Transverse colon (tissue), 4 donors: ENCODE data around the gene RACGAP1. TPM values are rescaled to one million over a fixed set of nuclear protein-coding genes. Genes with fewer than 3 reads are reported as not detected.
"Not testable (repeated sequence)": the region's sequence is repeated elsewhere in the genome, so short reads cannot be mapped to it uniquely, and the experiment has no call there.

Experiments
- DNase-seq: peaks from one replicate; pipeline ENCODE4 v3.0.0-alpha.2; 2019
- H3K27ac ChIP-seq, 4 donors: fragments of 200-600 bp; sonication (generic); 2 replicates each; pipeline ENCODE4 v1.5.1; 2016 to 2018; ENCODE audit warnings: inconsistent platforms in 4 of 4
- H3K27me3 ChIP-seq: fragments of 200-600 bp; sonication (generic); 2 replicates; pipeline ENCODE4 v1.5.1; 2017; ENCODE audit warnings: inconsistent platforms
- H3K36me3 ChIP-seq, 4 donors: fragments of 200-600 bp; sonication (generic); 2 replicates each; pipeline ENCODE4 v1.5.1; 2017 to 2019; ENCODE audit warnings: inconsistent platforms in 4 of 4
- H3K4me1 ChIP-seq, 4 donors: fragments of 200-600 bp; sonication (generic); 2 replicates each; pipeline ENCODE4 v1.5.1; 2017 to 2020; ENCODE audit warnings: inconsistent platforms in 4 of 4
- H3K4me3 ChIP-seq, 4 donors: fragments of 200-600 bp; sonication (generic); 1 replicate in 1 of 4; 2 replicates in 3 of 4; pipeline versions ENCODE4 v1.5.1 to v1.6.1; 2017 to 2019; ENCODE audit warnings: inconsistent platforms in 4 of 4
- H3K9me3 ChIP-seq, 2 donors: fragments of 200-600 bp; sonication (generic); 2 replicates each; pipeline ENCODE4 v1.5.1; 2017 to 2019; ENCODE audit warnings: inconsistent platforms in 2 of 2
- CTCF ChIP-seq, 5 experiments: fragments of 200-600 bp in 3 of 5; fragments of 450-650 bp in 2 of 5; sonication (generic) in 3 of 5; IDR thresholded peaks; 1 replicate in 2 of 5; 2 replicates in 3 of 5; pipeline ENCODE4 v1.5.1; 2016 to 2017; ENCODE audit warnings: antibody characterized with exemption in 5 of 5, inconsistent platforms in 3 of 5, mild to moderate bottlenecking in 2 of 5, moderate library complexity in 1 of 5
- EP300 ChIP-seq: sonication (generic); formaldehyde crosslinking; IDR thresholded peaks from one replicate; pipeline ENCODE4 v1.6.1; 2017; ENCODE audit warnings: antibody characterized with exemption, low read depth
- POLR2A ChIP-seq: fragments of 450-650 bp; IDR thresholded peaks from one replicate; pipeline ENCODE4 v1.6.1; 2016; ENCODE audit warnings: antibody characterized with exemption, mild to moderate bottlenecking, moderate library complexity
- POLR2AphosphoS5 ChIP-seq, 3 donors: sonication (generic); formaldehyde crosslinking; IDR thresholded peaks; one replicate each; pipeline ENCODE4 v1.6.1; 2016; ENCODE audit warnings: antibody characterized with exemption in 3 of 3
- WGBS, 2 donors: methylation state at CpG; one replicate each; pipeline ENCODE4 v1.1.5; 2018; ENCODE audit warnings: low coverage in 1 of 2; 5-methylcytosine and 5-hydroxymethylcytosine counted together
- in situ Hi-C, 4 donors: fragments of 200-750 bp; cut with MboI; loops; one replicate each; pipeline versions ENCODE4 v1.15.0 to v1.15.1; 2017; ENCODE audit warnings: low sequenced_read_pairs in 3 of 4, low pct_ligation_motif_present in 1 of 4, low pct_unique_long_range_greater_than_20kb in 1 of 4
- intact Hi-C: fragments of 100-400 bp; cut with DNase I; formaldehyde crosslinking; loops from one replicate; pipeline ENCODE4 v1.15.1; 2023; ENCODE audit warnings: low total_unique reads
- total RNA-seq, 4 donors: library from RNA; depleted of rRNA; stranded (reverse); fragments of >200 nt; gene quantifications; one replicate each; pipeline ENCODE4 v1.1.0, GENCODE V29; 2016

The RACGAP1 gene
- total RNA-seq, 4 donors from 2014 or later = 5.0 to 13.4 (median 9.3) TPM

DNA sequence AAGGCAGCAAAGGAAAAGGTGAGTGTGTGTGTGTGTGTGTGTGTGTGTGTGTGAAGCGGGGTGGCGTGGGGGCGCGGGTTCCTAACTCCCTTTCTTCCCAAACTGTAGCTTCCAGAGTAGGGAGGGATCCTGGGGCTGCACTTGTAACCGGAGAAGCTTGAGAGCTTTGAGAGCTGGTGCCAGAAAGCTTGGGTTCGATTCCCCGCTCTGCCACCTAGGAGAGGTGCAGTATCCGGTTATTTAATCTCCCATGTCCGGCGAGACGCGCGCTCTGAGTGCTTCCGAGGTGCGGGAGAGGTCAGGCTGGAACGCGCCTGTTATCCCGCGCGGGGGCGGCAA is 7.2 kb upstream of the RACGAP1 start:
- in situ Hi-C loops = no loop called here
- Histone ChIP-seq H3K27me3 (peaks cover 8% of the 10 kb centered on the region), H3K4me3 (peak overlapping the region in 2 of 4 donors; percentile 13 to 35), H3K4me1 (peaks cover 0 to 3% (median 1%) of the 10 kb centered on the region in 4 donors), H3K36me3 (no peaks in the 10 kb centered on the region), H3K27ac (no peak overlapping the region), H3K9me3 (no peaks in the 10 kb centered on the region)
- no peak for TF ChIP-seq EP300
- no peak for TF ChIP-seq POLR2A
- TF ChIP-seq POLR2AphosphoS5 (IDR thresholded peaks at IDR 0.05) = no peak
- no peak for TF ChIP-seq CTCF (IDR thresholded peaks at IDR 0.05)
- intact Hi-C loops = no loop called here
- DNase-seq = no peak
- 40% methylated on average over 21 of the region's 21 CpGs; no CpG with 5 or more reads in 1 of the 2 donors for WGBS, 2 donors

DNA sequence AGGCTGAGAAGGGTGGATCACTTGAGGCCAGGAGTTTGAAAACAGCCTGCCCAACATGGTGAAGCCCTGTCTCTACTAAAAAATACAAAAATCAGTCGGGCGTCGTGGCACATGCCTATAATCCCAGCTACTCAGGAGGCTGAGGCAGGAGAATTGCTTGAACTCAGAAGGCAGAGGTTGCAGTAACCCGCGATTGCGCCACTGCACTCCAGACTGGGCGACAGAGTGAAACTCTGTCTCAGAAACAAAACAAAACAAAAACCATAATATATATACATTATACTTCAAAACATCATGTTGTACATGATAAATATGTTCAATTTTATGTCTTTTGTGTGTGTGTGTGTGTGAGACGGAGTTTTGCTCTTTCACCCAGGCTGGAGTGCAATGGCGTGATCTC is 5.2 kb upstream of the RACGAP1 start:
- H3K9me3 ChIP-seq, DNase-seq, in situ Hi-C loops, H3K27me3 ChIP-seq, H3K36me3 ChIP-seq, intact Hi-C loops, H3K27ac ChIP-seq, H3K4me3 ChIP-seq, H3K4me1 ChIP-seq: not testable (repeated sequence)
- WGBS, 2 donors = 84% methylated on average over 9 of the region's 9 CpGs; no CpG with 5 or more reads in 1 of the 2 donors

DNA sequence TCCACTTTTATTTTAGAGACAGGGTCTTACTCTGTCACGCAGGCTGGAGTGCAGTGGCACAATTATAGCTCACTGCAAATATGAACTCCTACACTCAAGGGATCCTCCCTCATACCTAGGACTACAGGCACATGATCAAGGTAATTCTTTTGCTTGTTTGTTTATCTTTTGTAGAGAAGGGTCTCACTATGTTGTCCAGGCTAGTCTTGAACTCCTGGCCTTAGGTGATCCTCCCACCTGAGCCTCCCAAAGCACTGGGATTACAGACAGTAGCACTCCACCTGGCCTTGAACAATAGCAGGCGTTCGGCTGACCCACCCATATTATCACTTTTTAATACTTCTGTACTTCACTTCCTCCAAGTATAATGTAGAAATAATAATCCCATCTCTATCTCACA is 1.4 kb upstream of the RACGAP1 start:
- DNase-seq = no peak
- no peak overlapping the region for H3K27ac ChIP-seq
- TF ChIP-seq POLR2A (no peak), POLR2AphosphoS5 (IDR thresholded peaks at IDR 0.05) (no peak), CTCF (IDR thresholded peaks at IDR 0.05) (no peak), EP300 (no peak)
- WGBS, 2 donors = 90 to 91% methylated on average over 2 to 3 of the region's 3 CpGs
- H3K4me3 ChIP-seq = no peak overlapping the region
- peaks cover 7 to 15% (median 12%) of the 10 kb centered on the region in 4 donors for H3K4me1 ChIP-seq
- intact Hi-C loops (no loop called here), in situ Hi-C loops (no loop called here)
- no peaks in the 10 kb centered on the region for H3K9me3 ChIP-seq
- no peaks in the 10 kb centered on the region for H3K27me3 ChIP-seq
- H3K36me3 ChIP-seq = no peaks in the 10 kb centered on the region

DNA sequence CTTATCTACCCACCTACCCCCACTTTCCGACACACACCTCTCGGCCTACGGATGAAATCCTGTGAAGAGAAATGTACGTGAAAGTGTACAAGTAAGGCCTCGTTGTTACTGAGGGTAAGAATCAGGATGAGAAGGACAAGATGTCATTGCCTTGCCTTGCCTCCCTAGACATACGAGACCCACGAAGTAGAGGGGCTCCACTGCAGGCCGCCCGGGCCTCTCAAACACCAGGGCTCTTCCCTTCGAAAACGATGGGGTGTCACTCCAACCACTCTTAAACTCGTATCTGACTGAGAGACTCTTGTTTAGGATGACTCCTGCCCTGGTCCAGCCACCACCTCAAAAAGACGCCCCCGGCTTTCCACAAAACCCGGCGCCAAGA is 498 bp downstream of the RACGAP1 start:
- H3K36me3 ChIP-seq = no peaks in the 10 kb centered on the region
- H3K27me3 ChIP-seq = no peaks in the 10 kb centered on the region
- intact Hi-C loops (no loop called here), in situ Hi-C loops (no loop called here)
- H3K27ac ChIP-seq = peak overlapping the region; percentile 55 to 80 (median 74)
- no peaks in the 10 kb centered on the region for H3K9me3 ChIP-seq
- TF ChIP-seq POLR2A (no peak), CTCF (IDR thresholded peaks at IDR 0.05) (no peak), EP300 (no peak), POLR2AphosphoS5 (IDR thresholded peaks at IDR 0.05) (no peak)
- H3K4me3 ChIP-seq = peak overlapping the region; percentile 70 to 91 (median 78)
- DNase-seq = no peak
- WGBS, 2 donors = 1 to 7% methylated on average over 5 to 16 of the region's 16 CpGs
- H3K4me1 ChIP-seq = peaks cover 7 to 15% (median 12%) of the 10 kb centered on the region in 4 donors

- in situ Hi-C loops = no loop called here
- no peak for TF ChIP-seq POLR2AphosphoS5 (IDR thresholded peaks at IDR 0.05)
- no peak for TF ChIP-seq EP300
- no peak for TF ChIP-seq CTCF (IDR thresholded peaks at IDR 0.05)
- no peak for TF ChIP-seq POLR2A
- Histone ChIP-seq H3K27me3 (no peaks in the 10 kb centered on the region), H3K4me1 (peaks cover 7 to 15% (median 12%) of the 10 kb centered on the region in 4 donors), H3K9me3 (no peaks in the 10 kb centered on the region), H3K36me3 (no peaks in the 10 kb centered on the region), H3K27ac (no peak overlapping the region), H3K4me3 (peak overlapping the region in 2 of 4 donors; percentile 75 to 82)
- intact Hi-C loops = no loop called here
- 70 to 76% methylated on average over 8 of the region's 8 CpGs for WGBS, 2 donors
- DNase-seq = no peak
Measured at GRCh38 chr12:50024227-50024626, 1.1 kb downstream of the RACGAP1 start.
